Activated CD4-positive, CD25-positive, alpha-beta regulatory T cell treated with anti-CD3 and anti-CD28 coated beads, Interleukin-2, amount 50 U/mL, for 72 hours (primary cell): Measurements from ENCODE around the gene GTF2IRD1.

ENCODE experiments used
- DNase-seq: peaks from one replicate; pipeline ENCODE4 v3.0.0; 2021

The GTF2IRD1 gene

DNA sequence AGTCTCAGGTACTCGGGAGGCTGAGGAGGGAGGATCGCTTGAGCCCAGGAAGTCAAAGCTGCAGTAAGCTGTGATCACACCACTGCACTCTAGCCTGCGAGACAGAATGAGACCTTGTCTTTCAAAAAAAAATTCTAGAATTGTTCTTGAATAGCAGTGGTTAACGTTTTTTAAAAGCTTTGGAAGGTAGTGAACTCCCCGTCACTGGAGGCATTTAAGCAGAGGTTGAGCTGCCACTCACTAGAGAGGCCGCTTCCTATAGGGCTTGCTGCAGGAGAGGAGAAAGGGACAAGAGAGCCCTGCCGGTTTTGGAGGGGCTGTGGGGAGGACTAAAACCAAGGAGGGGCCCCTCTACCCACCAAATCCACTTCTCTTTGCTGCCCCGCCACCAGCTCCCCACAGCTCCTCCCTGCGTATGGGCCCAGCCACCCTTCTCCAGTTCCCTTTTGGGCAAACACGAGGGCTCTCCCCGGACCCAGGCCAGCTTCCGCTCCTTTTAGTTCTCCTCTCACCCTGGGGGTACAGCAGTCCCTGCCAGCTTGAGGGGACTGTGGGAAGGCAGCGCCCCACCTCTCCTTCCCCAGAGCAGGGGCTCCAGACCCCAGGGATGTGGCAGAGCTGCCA is 116.9 kb downstream of the GTF2IRD1 start:
- no peak for DNase-seq

DNA sequence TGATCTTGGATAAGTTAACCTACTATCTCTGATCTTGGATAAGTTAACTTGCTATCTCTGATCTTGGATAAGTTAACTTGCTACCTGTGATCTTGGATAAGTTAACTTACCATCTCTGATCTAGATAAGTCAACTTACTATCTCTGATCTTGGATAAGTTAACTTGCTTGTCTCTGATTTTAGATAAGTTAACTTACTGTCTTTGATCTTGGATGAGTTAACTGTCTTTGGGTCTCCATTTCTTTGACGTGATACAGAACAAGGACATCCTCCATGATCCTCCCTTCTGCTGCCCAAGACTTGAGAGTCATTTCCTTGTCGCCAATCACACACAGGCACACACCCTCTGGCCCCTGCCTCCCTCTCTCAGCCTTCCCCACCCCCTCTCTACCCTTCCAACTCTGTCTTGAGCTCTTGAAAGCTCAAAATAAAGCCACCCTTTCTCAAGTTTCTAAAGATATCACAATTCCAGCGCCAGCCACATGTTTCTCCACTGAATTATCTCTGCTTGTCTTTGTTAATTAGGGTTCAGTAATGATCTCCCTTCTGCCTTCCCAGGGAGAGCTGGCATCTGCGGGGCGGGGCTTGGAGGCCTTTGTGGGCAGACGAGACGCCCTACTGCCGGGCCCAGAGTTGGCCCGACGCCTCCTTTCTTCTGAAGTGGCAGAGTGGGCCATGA is 118.7 kb downstream of the GTF2IRD1 start:
- DNase-seq: no peak

- DNase-seq: no peak
Observed at GRCh38 chr7:74573512-74573911, 119.8 kb downstream of the GTF2IRD1 start.

DNA sequence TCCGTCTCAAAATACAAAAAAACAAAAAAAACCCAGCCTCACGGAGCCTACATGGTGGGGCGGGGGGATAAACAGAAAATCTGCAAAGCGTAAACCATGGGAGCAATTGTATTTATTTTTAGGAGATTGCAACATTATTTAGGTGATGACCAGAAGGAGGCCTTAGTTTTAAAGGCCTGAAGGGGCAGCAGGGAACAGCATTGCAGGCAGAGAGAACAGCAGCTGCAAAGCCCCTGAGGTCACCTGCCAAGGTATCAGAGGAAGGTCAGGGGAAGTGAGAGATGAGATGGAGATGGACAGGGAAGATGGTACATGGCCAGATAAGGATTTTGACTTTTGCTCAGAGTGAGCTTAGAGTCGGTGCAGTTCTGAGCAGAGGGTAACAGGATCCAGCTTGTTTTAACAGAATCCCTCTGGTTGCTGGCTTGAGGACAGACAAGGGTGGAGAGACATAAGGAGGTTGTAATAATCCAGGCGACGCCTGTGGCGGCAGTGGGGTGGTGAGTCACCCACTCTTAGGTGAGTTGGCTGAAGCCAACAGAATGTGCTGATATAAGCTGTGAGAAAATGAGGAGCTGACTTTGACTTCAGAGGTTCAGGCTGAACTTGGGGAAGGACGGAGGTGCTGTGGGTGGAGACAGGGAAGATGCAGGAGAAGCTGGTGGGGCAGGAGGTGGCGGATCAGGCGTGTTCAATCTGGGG is 121.5 kb downstream of the GTF2IRD1 start:
- DNase-seq: no peak

DNA sequence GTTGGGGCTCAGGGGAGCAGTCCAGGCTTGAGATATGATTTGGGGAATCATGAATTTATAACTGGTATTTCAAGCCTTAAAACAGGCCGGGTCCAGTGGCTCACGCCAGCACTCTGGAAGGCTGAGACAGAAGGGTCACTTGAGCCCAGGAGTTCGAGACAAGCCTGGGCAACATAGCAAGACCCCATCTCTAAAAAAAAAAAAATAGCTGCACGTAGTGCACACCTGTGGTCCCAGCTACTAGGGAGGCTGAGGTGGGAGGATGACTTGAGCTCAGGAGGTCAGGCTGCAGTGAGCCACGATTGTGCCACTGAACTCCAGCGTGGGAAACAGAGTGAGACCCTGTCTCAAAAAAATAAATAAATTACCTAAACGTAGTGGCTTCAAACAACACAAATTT is 122.1 kb downstream of the GTF2IRD1 start:
- no peak for DNase-seq

GRCh38 chr7:74579800-74580685 is 126.3 kb downstream of the GTF2IRD1 start:
- DNase-seq: no peak

DNA sequence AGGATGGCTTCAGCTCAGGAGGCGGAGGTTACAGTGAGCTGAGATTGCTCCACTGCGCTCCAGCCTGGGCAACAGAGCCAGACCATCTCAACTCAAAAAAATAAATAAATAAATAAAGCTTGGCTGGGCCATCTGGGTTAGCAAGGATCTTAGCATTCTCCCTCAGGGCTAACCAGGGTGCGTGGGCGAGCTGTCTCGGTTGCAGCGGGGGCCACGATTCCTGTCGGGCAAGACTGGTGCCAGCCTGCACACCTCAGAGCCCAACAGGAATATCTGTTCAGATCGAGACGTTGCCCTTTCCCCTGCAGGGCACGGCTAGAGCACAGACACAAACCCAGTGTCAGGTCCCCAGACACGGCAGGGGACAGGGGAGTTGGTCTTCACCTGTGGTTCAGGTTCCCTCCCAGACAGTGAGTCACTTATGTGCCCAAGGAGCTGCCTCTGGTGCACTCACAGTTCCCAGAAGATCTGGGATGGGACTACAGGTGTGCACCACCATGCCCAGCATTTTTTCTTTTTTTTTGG is 128.3 kb downstream of the GTF2IRD1 start:
- DNase-seq: no peak

GRCh38 chr7:74582447-74583039 is 128.8 kb downstream of the GTF2IRD1 start:
- no peak for DNase-seq

GRCh38 chr7:74583630-74584029 is 129.9 kb downstream of the GTF2IRD1 start:
- no peak for DNase-seq

DNA sequence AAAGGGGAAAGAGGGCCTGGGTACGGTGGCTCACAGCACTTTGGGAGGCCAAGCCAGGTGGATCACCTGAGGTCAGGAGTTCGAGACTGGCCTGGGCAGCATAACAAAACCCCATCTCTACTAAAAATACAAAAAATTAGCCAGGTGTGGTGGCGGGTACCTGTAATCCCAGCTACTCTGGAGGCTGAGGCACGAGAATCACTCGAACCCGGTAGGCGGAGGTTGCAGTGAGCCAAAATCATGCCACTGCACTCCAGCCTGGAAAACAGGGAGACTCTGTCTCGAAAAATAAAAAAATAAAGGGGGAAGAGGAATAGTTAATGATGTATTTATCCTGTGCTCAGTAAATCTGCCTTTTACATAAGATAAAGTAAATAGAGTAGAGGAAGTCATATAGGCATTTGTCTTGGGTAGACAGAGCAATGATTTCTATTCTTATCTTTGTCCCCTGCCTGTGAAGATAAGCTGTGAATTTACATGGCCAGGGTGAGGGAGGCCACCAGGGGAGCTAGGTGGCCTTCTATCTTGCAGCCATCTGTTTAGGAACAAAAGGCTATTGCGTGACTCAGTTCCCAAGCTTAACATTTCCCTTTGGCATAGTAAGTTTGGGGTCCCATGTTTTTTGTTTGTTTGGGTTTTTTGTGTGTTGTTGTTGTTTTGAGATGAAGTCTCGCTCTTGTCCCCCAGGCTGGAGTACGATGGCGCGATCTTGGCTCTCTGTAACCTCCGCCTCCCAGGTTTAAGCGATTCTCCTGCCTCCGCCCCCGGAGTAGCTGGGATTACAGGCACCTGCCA is 130.7 kb downstream of the GTF2IRD1 start:
- no peak for DNase-seq

GRCh38 chr7:74585844-74586243 is 132.1 kb downstream of the GTF2IRD1 start:
- DNase-seq: no peak

DNA sequence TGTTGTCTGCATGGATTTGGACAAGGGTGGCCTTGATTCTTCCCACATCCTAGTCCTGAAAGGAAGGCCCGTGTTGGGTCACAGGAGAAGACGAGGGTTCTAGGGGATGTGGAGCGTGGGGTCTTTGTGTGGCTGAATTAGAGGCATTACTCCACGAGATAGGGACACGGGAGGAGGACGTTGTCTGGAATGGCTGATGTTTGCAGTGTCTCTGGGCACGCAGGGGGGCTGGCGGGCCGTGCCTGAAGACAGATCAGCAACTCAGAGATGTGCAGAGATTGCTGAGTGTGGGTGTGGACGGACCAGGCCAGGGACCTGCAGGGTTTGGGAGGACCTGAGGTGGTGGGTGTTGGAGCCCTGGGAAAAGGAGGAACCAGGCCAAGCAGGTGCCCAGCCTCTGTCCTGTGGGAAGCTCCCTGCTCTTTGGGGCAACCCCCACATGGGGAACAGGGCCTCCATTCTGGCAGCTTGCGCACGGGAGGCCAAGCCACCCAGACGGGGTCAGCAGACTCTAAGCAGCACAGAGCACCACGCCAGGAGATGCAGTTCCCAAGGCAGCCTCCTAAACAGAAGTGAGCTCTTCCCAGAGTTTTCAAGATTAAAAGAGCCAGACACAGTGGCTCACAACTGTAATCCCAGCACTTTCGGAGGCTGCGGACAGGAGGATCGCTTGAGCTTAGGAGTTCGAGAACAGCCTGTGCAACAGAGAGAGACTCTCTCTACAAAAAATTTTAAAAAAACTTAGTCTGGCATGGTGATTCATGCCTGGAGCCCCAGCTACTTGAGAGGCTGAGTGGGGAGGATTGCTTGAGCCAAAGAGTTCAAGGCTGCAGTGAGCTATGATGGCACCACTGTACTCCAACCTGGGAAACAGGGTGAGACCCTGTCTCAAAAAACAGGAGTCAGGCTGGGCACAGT is 132.8 kb downstream of the GTF2IRD1 start:
- DNase-seq: no peak

GRCh38 chr7:74587435-74588126 is 133.9 kb downstream of the GTF2IRD1 start:
- DNase-seq: no peak

DNA sequence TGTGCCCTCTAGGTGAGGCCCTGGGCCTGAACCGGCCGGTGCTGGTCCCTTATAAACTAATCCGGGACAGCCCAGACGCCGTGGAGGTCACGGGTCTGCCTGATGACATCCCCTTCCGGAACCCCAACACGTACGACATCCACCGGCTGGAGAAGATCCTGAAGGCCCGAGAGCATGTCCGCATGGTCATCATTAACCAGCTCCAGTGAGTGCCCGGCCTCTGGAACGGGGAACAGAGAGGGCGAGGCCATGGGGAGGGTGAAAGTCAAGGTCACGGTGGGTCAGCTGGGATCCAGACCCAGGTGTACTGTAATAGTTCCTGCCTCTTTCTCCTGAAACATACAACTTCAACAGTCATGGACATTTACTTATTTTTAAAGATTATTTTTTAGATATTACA is 137.1 kb downstream of the GTF2IRD1 start:
- DNase-seq: no peak

DNA sequence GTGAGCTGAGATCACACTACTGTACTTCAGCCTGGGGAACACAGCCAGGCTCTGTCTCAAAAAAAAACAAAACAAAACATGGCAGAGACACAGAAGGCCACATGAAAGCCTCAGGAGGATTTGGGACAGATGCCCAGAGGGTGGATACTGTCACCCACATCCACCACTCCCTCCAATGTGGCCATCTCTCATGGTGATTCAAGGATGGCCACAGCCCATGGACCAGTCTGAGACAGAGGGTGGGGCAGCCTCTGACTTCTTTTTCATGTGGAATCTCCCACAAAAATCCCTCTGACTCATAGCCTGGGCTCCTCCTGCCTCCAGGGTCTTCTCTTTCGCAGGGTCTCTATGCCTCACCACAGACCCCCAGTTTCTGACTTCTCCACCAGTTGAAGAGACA is 144.9 kb downstream of the GTF2IRD1 start:
- no peak for DNase-seq

DNA sequence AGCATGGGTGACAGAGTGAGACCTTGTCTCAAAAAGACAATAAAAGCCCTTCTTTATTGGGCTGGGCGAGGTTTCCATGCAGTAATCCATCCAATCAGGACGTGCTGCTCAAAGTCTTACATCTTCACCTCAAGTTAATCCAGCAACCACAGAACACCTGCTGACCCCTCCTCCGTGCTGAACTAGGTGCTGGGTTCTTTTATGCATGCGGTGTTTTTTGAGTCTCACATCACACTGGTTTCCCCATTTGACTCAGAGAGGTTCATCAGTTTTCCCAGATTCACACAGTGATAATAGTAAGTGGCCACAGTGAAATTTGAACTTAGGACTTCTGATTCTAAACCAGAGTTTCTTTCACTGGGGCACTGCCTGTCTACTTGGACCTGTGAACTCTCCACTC is 145.5 kb downstream of the GTF2IRD1 start:
- DNase-seq: no peak

DNA sequence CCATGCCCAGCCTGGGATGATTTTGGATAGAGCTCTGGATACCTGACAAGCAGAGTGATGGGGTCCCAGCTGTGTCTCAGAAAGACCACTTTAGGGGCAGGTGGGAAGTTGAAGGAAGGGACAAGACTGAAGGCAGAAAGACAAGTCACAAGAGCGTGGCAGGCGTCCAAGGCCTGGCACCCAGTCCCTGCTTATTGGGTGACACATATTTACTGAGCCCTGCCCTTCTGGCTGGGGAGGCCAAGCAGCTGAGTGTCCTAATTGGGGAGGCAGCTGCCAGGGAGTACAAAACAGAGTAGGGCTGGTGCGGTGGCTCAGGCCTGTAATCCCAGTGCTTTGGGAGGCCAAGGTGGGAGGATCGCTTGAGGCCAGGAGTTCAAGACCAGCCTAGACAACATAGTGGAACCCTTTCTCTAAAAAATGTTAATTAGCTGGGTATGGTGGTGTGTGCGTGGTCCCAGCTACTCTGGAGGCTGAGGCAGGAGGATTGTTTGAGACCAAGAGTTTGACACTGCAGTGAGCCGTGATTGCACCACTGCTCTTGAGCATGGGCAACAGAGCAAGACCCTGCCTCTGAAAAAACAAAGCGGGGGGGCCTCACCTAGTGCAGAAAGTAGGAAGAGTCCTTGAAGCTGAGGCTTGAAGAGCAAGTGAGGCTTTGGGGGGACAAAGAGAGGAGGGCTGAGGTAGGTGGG is 150.8 kb downstream of the GTF2IRD1 start:
- no peak for DNase-seq

DNA sequence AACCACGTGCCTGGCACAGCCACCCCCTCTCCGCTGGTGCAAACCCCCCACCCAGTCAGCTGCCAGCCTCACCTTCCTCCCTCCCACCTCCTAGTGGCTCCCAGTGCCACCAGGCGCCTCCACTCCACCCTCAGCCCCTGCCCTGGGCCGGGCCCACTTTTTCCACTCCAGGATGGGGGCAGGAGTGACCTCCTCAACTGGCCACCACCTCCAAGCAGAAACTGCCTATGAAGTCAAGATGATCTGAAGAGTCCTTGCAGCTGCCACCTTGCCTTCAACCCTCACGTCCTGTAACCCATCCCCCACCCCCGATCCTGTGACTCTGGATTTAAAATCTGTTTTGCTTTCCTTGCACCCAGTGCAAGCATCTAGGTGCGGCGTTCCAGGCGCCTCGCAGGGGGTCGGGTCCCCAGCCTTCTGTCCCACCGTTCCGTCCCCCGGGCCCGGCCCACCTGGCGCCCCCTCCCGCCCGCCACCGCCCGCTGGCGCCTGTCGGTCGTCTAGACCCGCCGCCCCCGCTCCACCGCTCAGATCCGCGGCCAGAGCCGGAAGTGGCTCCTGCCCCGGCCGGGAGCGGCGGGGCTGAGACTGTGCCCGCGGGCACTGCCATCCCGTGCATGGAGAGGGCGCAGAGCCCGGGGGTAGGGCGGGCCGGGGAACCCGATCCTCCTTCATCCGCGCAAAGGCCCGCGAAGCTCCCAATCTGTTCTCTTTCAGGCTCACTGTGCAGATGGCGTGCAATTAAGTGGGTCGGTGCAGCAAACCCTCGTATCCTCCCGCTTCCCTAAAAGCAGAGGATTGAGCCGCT is 152.6 kb downstream of the GTF2IRD1 start:
- DNase-seq: peak; percentile 60
